Neural crest cell (in vitro differentiated cells): ENCODE data around the gene CDH13. TPM values are rescaled to one million over a fixed set of nuclear protein-coding genes. Genes with fewer than 3 reads are reported as not detected.

Experiments used
- DNase-seq: peaks from one replicate; pipeline ENCODE4 v3.0.0; 2021; ENCODE audit warnings: low read depth, mixed read lengths, low spot score
- H3K27ac Mint-ChIP-seq: one replicate; pipeline ENCODE4 v1.8.0; 2021; ENCODE audit warnings: mild to moderate bottlenecking, mixed read lengths; ENCODE audit not compliant: unreplicated experiment
- H3K27me3 Mint-ChIP-seq: 2 replicates; pipeline ENCODE4 v1.8.0; 2021; ENCODE audit warnings: low read depth, mild to moderate bottlenecking, mixed read lengths
- H3K36me3 Mint-ChIP-seq: 2 replicates; pipeline ENCODE4 v1.8.0; 2021; ENCODE audit warnings: low read depth, mild to moderate bottlenecking, mixed read lengths
- H3K4me1 Mint-ChIP-seq: 2 replicates; pipeline ENCODE4 v1.8.0; 2021; ENCODE audit warnings: mixed read lengths
- H3K4me3 Mint-ChIP-seq: one replicate; pipeline ENCODE4 v1.8.0; 2021; ENCODE audit warnings: mild to moderate bottlenecking, mixed read lengths
- H3K9me3 Mint-ChIP-seq: 2 replicates; pipeline ENCODE4 v1.8.0; 2021; ENCODE audit warnings: mixed read lengths
- total RNA-seq: library from RNA; stranded (reverse); gene quantifications from 2 replicates; pipeline ENCODE4 v1.2.1, GENCODE V29; 2021
- TF ChIP-seq, protein P1 (sequence below): fragments of 200-600 bp; sonication (generic); conservative IDR thresholded peaks from 2 replicates; pipeline ENCODE4 v1.5.0; 2021; ENCODE audit warnings: antibody characterized with exemption, mild to moderate bottlenecking

The CDH13 gene
- total RNA-seq, 1 donor from 2014 or later: 1.1 TPM

DNA sequence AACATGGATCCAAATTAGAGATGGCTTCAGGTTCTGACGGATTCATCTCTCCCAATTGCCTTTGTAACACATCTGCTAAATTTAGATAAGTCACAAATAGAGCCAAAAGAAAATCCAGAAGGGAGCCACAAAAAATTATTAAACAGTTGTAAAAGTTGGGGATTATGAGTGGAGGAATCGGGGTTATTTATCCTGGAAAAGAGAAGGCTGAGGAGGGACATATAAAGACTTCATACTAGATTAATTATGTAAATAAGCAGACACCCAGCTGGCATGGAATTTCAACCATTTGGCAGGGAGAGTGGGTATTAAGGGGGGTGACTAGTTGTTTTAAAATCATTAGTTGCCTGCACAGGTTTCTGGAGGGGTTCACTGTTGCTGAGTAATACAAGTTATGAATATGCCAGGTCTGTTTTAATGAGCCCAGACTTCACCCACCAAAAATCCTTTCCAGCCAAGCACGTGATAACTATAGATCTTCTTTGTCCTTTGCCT lies 89.6 kb downstream of the CDH13 start:
- H3K36me3 Mint-ChIP-seq: no peaks in the 10 kb centered on the region
- DNase-seq: no peak
- TF ChIP-seq, protein P1, sequence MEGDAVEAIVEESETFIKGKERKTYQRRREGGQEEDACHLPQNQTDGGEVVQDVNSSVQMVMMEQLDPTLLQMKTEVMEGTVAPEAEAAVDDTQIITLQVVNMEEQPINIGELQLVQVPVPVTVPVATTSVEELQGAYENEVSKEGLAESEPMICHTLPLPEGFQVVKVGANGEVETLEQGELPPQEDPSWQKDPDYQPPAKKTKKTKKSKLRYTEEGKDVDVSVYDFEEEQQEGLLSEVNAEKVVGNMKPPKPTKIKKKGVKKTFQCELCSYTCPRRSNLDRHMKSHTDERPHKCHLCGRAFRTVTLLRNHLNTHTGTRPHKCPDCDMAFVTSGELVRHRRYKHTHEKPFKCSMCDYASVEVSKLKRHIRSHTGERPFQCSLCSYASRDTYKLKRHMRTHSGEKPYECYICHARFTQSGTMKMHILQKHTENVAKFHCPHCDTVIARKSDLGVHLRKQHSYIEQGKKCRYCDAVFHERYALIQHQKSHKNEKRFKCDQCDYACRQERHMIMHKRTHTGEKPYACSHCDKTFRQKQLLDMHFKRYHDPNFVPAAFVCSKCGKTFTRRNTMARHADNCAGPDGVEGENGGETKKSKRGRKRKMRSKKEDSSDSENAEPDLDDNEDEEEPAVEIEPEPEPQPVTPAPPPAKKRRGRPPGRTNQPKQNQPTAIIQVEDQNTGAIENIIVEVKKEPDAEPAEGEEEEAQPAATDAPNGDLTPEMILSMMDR: no peak
- H3K9me3 Mint-ChIP-seq: peaks cover 2% of the 10 kb centered on the region
- no peaks in the 10 kb centered on the region for H3K4me1 Mint-ChIP-seq
- no peak overlapping the region for H3K4me3 Mint-ChIP-seq
- peaks cover 7% of the 10 kb centered on the region for H3K27me3 Mint-ChIP-seq
- no peak overlapping the region for H3K27ac Mint-ChIP-seq

DNA sequence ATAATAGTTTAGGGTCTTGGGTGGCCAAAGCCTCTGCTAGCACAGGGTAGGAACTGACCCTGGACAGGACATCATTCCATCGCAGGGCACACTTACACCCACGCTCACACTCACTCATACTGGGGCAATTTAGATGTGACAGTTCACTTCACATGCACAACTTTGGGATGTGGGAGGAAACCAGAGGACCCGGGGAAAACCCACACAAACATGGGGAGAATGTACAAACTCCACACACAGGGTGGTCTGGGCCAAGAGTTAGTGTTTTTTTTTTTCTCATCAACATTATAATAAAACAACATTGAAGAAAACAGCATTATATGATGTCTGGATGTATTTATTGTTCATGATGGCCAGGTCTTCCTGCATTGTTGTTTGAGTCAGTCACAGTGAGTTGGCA lies 93.6 kb downstream of the CDH13 start:
- no peak for DNase-seq
- Mint-ChIP-seq H3K9me3 (peaks cover 2% of the 10 kb centered on the region), H3K4me3 (no peak overlapping the region), H3K4me1 (no peaks in the 10 kb centered on the region), H3K36me3 (no peaks in the 10 kb centered on the region), H3K27ac (no peak overlapping the region), H3K27me3 (peaks cover 4% of the 10 kb centered on the region)
- TF ChIP-seq, protein P1: no peak

DNA sequence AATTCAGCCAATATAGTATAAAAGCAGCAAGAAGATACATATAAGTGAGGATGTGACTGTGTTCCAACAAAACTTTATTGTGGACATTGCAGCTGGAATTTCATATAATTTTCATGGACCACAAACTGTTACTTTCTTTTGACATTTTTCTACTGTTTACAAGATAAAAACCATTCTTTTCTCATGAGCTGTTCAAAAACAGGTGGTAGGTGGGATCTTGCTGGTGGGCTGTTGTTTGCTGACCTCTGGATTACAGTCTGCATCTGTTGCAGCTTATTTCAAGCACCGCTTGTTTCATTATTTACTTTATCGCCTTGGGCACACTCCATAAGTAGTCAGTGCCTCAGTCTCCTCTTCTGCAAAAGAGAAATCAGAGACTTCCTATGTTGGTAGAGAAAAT lies 99.5 kb downstream of the CDH13 start:
- Mint-ChIP-seq H3K27ac (no peak overlapping the region), H3K4me1 (no peaks in the 10 kb centered on the region), H3K27me3 (no peaks in the 10 kb centered on the region), H3K9me3 (peaks cover 9% of the 10 kb centered on the region), H3K4me3 (no peak overlapping the region), H3K36me3 (no peaks in the 10 kb centered on the region)
- TF ChIP-seq, protein P1: no peak
- DNase-seq: no peak

DNA sequence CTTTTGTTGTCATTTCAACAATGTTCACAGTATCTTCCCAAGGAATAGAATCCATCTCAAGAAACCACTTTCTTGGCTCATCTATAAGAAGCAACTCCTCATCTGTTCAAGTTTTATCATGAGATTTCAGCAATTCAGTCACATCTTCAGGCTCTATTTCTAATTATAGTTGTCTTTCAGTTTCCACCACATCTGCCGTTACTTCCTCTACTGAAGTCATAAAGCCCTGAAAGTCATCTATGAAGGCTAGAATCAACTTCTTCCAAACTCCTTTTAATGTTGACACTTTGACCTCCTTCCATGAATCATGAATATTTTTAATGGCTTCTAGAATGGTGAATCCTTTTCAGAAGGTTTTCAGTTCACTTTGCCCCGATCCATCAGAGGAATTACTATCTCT lies 102.1 kb downstream of the CDH13 start:
- TF ChIP-seq, protein P1: no peak
- no peak for DNase-seq
- Mint-ChIP-seq H3K4me3 (no peak overlapping the region), H3K36me3 (no peaks in the 10 kb centered on the region), H3K27me3 (no peaks in the 10 kb centered on the region), H3K27ac (no peak overlapping the region), H3K4me1 (no peaks in the 10 kb centered on the region), H3K9me3 (peaks cover 9% of the 10 kb centered on the region)

DNA sequence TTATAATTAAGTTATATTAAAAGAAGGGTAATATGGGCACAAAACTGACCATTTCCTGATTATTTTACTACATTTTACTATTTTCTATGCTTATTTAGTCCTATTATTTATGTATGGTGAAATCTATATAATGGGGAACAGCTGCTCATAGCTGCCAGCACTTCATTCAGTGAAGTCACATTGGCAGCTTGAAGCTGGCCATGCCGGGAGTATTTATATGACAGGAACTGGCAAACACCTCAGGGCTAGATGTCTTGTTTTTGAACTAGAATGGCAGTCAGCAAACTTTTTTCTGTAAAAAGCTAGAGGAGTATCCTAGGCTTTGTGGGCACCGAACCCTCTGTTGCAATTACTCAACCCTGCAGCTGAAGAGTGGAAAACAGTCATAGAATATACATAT lies 104.1 kb downstream of the CDH13 start:
- no peak overlapping the region for H3K4me3 Mint-ChIP-seq

More for the DNA sequence above, 104.1 kb downstream of the CDH13 start:
- TF ChIP-seq, protein P1: no peak
- H3K27ac Mint-ChIP-seq: no peak overlapping the region
- H3K4me1 Mint-ChIP-seq: peaks cover 13% of the 10 kb centered on the region
- no peak for DNase-seq
- peaks cover 9% of the 10 kb centered on the region for H3K9me3 Mint-ChIP-seq
- no peaks in the 10 kb centered on the region for H3K27me3 Mint-ChIP-seq
- H3K36me3 Mint-ChIP-seq: no peaks in the 10 kb centered on the region
